ENCODE results near the gene MAP2. TPM values are rescaled to one million over a fixed set of nuclear protein-coding genes. Genes with fewer than 3 reads are reported as not detected.

The MAP2 gene
- total and polyA plus RNA-seq, 4 donors = 0.70 to 4.2 (median 1.9) TPM

DNA sequence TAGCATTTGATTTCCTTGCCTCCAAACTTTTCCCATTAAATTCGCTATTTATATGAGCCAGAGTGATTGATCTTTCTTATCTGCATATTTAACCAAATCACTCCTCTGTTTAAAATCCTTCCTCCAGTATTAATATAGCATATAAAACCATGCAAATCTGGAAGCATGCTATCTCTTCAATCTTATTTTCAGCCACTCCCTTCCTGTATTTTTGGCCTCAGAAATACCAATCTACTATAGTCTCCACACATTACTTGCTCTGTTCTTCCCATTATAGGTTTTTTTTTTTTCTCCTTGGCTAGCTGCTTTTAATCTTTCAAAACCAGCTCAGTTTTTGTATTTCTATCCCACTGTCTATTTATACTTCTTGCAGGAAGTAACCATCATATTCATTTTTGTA is 19.1 kb downstream of the MAP2 start (continued):
- TF ChIP-seq, protein P1, sequence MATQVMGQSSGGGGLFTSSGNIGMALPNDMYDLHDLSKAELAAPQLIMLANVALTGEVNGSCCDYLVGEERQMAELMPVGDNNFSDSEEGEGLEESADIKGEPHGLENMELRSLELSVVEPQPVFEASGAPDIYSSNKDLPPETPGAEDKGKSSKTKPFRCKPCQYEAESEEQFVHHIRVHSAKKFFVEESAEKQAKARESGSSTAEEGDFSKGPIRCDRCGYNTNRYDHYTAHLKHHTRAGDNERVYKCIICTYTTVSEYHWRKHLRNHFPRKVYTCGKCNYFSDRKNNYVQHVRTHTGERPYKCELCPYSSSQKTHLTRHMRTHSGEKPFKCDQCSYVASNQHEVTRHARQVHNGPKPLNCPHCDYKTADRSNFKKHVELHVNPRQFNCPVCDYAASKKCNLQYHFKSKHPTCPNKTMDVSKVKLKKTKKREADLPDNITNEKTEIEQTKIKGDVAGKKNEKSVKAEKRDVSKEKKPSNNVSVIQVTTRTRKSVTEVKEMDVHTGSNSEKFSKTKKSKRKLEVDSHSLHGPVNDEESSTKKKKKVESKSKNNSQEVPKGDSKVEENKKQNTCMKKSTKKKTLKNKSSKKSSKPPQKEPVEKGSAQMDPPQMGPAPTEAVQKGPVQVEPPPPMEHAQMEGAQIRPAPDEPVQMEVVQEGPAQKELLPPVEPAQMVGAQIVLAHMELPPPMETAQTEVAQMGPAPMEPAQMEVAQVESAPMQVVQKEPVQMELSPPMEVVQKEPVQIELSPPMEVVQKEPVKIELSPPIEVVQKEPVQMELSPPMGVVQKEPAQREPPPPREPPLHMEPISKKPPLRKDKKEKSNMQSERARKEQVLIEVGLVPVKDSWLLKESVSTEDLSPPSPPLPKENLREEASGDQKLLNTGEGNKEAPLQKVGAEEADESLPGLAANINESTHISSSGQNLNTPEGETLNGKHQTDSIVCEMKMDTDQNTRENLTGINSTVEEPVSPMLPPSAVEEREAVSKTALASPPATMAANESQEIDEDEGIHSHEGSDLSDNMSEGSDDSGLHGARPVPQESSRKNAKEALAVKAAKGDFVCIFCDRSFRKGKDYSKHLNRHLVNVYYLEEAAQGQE (IDR thresholded peaks at IDR 0.05) = no peak
- TF ChIP-seq TAF1 (conservative IDR thresholded peaks at IDR 0.05) (no peak), FOXA1 (IDR thresholded peaks at IDR 0.05) (no peak)

DNA sequence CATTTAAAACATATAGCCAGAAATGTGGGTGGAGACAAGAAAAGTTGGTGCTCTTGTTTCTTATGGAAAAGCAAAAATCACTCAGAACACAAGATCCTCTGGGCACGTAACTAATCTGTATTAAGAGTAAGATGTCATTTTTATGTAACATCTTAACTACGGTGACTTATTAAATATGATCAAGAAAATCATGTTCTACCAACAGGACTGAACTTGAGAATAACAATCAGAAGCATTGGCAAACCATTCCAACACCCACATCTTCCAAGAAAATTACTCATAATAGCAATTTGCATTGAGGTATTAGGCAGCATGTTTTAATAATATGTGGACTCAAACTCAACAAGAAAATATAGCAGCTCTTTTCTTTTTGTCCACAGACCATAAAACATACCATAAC is 21.6 kb downstream of the MAP2 start:
- Histone ChIP-seq H3K9me3 (ENCODE audit: control insufficient read depth in 4 of 4, low read length in 3 of 4) (no peaks in the 10 kb centered on the region), H3K4me1 (ENCODE audit: control insufficient read depth in 4 of 4, insufficient read depth in 4 of 4, low read length in 3 of 4) (no peaks in the 10 kb centered on the region), H3K27me3 (ENCODE audit: control insufficient read depth in 4 of 4, insufficient read depth in 4 of 4, low read length in 3 of 4) (no peaks in the 10 kb centered on the region), H3K4me3 (ENCODE audit: low read depth in 1 of 3, low read length in 3 of 3) (no peak overlapping the region), H3K9ac (ENCODE audit: low read depth in 1 of 2, low read length in 2 of 2) (no peak overlapping the region), H3K36me3 (ENCODE audit: control insufficient read depth in 4 of 4, insufficient read depth in 3 of 4, low read depth in 1 of 4, low read length in 3 of 4) (no peaks in the 10 kb centered on the region), H3K27ac (ENCODE audit: low read depth in 1 of 2, low read length in 2 of 2) (no peak overlapping the region)
- WGBS = 88% methylated on average over 2 of the region's 2 CpGs
- no peak for DNase-seq (ENCODE audit: low spot score)
- TF ChIP-seq, protein P1 (IDR thresholded peaks at IDR 0.05) = no peak
- TF ChIP-seq, protein P2, sequence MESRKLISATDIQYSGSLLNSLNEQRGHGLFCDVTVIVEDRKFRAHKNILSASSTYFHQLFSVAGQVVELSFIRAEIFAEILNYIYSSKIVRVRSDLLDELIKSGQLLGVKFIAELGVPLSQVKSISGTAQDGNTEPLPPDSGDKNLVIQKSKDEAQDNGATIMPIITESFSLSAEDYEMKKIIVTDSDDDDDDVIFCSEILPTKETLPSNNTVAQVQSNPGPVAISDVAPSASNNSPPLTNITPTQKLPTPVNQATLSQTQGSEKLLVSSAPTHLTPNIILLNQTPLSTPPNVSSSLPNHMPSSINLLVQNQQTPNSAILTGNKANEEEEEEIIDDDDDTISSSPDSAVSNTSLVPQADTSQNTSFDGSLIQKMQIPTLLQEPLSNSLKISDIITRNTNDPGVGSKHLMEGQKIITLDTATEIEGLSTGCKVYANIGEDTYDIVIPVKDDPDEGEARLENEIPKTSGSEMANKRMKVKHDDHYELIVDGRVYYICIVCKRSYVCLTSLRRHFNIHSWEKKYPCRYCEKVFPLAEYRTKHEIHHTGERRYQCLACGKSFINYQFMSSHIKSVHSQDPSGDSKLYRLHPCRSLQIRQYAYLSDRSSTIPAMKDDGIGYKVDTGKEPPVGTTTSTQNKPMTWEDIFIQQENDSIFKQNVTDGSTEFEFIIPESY (IDR thresholded peaks at IDR 0.05) = no peak
- TF ChIP-seq GABPA (IDR thresholded peaks at IDR 0.05 in 1 of 2, conservative IDR thresholded peaks at IDR 0.05 in 1 of 2) (no peak), YY1 (IDR thresholded peaks at IDR 0.05) (no peak), HNF4A (conservative IDR thresholded peaks at IDR 0.05) (no peak), FOXA2 (IDR thresholded peaks at IDR 0.05) (no peak), NR2F2 (IDR thresholded peaks at IDR 0.05) (no peak), FOXA1 (IDR thresholded peaks at IDR 0.05) (no peak), RAD21 (IDR thresholded peaks at IDR 0.05) (no peak), TAF1 (conservative IDR thresholded peaks at IDR 0.05) (no peak), HNF4G (IDR thresholded peaks at IDR 0.05) (no peak)
- TF ChIP-seq, protein P3, sequence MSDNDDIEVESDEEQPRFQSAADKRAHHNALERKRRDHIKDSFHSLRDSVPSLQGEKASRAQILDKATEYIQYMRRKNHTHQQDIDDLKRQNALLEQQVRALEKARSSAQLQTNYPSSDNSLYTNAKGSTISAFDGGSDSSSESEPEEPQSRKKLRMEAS (IDR thresholded peaks at IDR 0.05) = no peak

All from liver (tissue), 9 donors.